Right atrium auricular region (tissue), 2 donors: Measurements from ENCODE around the gene RTN4RL2. TPM values are rescaled to one million over a fixed set of nuclear protein-coding genes. Genes with fewer than 3 reads are reported as not detected.

Source experiments
- DNase-seq: peaks from one replicate; pipeline ENCODE4 v3.0.0-alpha.2; 2019; ENCODE audit warnings: low spot score
- H3K27ac ChIP-seq, 2 donors: fragments of 200-600 bp; sonication (generic); 1 replicate in 1 of 2; 2 replicates in 1 of 2; pipeline ENCODE4 v1.5.1; 2016 to 2019
- H3K27me3 ChIP-seq, 2 donors: fragments of 200-600 bp; sonication (generic); one replicate each; pipeline versions ENCODE4 v1.5.1 to v1.6.0; 2017 to 2019
- H3K36me3 ChIP-seq: fragments of 200-600 bp; sonication (generic); one replicate; pipeline ENCODE4 v1.5.1; 2016
- H3K4me1 ChIP-seq, 2 donors: fragments of 200-600 bp; sonication (generic); one replicate each; pipeline versions ENCODE4 v1.5.1 to v1.6.0; 2017 to 2019
- H3K4me3 ChIP-seq, 2 donors: fragments of 200-600 bp; sonication (generic); 1 replicate in 1 of 2; 2 replicates in 1 of 2; pipeline ENCODE4 v1.5.1; 2017 to 2019; ENCODE audit warnings: mild to moderate bottlenecking in 1 of 2, moderate library complexity in 1 of 2
- H3K9me3 ChIP-seq, 2 donors: fragments of 200-600 bp; sonication (generic); one replicate each; pipeline ENCODE4 v1.5.1; 2019
- total RNA-seq, 2 donors: library from RNA; depleted of rRNA; stranded (reverse); fragments of >200 nt; gene quantifications; one replicate each; pipeline ENCODE4 v1.1.0, GENCODE V29; 2016
- TF ChIP-seq, protein P1 (sequence below), 2 donors: fragments of 200-600 bp; sonication (generic); IDR thresholded peaks; one replicate each; pipeline ENCODE4 v1.5.1; 2019; ENCODE audit warnings: antibody characterized with exemption in 2 of 2

Gene RTN4RL2
- total RNA-seq, 2 donors from 2014 or later = 0.94 to 1.3 TPM

DNA sequence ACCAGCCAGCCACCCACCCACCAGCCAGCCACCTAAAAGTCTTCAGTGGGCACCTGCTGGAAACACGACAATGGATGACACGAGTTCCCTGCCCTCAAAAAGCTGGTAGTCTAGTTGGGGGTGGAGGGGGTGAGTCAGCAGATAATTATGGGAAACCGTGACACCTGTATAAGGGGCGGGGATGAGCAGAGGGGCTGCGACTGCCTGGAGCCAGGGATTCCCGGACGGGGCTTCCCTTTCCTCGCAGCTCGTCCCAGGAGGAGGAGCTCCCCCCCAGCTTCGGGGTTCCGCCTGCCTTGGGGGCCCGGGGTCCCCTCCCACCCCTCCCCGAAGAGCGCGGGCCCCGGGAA lies 2.3 kb upstream of the RTN4RL2 start:
- peak overlapping the region; percentile 34 to 46 for H3K4me3 ChIP-seq
- peaks cover 0 to 41% of the 10 kb centered on the region in 2 donors for H3K4me1 ChIP-seq
- peaks cover 12% of the 10 kb centered on the region in 2 donors for H3K27me3 ChIP-seq
- TF ChIP-seq, protein P1, sequence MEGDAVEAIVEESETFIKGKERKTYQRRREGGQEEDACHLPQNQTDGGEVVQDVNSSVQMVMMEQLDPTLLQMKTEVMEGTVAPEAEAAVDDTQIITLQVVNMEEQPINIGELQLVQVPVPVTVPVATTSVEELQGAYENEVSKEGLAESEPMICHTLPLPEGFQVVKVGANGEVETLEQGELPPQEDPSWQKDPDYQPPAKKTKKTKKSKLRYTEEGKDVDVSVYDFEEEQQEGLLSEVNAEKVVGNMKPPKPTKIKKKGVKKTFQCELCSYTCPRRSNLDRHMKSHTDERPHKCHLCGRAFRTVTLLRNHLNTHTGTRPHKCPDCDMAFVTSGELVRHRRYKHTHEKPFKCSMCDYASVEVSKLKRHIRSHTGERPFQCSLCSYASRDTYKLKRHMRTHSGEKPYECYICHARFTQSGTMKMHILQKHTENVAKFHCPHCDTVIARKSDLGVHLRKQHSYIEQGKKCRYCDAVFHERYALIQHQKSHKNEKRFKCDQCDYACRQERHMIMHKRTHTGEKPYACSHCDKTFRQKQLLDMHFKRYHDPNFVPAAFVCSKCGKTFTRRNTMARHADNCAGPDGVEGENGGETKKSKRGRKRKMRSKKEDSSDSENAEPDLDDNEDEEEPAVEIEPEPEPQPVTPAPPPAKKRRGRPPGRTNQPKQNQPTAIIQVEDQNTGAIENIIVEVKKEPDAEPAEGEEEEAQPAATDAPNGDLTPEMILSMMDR (IDR thresholded peaks at IDR 0.05) = no peak
- H3K36me3 ChIP-seq = no peaks in the 10 kb centered on the region
- no peaks in the 10 kb centered on the region for H3K9me3 ChIP-seq
- no peak for DNase-seq
- peak overlapping the region in 1 of 2 donors; percentile 17 for H3K27ac ChIP-seq

DNA sequence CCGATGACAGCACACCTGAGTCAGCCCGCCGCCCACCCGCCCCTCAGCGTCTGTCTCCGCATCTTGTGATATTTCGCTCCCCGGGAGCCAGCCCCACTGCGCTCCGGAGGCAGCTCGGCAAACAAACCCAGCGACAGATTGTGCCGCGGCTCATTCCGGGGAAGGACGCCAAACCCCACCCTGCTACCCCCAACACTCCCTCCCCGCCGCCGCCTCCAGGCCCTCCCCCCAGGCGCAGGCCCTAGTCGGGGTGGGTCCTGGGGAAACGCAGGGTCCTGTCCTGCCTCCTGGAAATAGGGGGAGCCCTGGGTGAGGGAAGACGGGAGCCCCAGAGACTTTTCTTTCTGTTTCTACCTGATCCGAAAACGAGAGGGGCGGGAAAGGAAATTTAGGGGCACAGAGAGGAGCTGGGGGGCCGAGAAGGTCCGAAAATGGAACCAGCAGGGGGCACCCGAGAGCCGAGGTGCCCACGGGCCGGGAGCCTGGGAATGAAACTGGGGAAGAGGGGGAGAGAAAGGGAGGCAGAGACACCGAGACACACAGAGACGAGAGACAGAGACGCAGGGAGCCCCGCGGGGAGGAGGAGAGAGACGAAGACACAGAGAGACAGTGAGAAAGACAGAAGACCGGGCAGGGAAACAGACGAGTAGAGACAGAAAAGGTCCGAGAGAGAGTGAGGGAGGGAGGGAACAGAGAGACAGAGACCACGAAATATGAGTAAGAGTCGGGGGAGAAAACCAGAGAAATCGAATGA lies 1.7 kb upstream of the RTN4RL2 start:
- H3K4me1 ChIP-seq = peaks cover 0 to 41% of the 10 kb centered on the region in 2 donors
- no peaks in the 10 kb centered on the region for H3K36me3 ChIP-seq
- peak overlapping the region in 1 of 2 donors; percentile 17 for H3K27ac ChIP-seq
- H3K27me3 ChIP-seq = peaks cover 12% of the 10 kb centered on the region in 2 donors
- H3K9me3 ChIP-seq = no peaks in the 10 kb centered on the region
- TF ChIP-seq, protein P1 (IDR thresholded peaks at IDR 0.05) = peak; percentile 86
- H3K4me3 ChIP-seq = peak overlapping the region; percentile 34 to 46
- DNase-seq = no peak

DNA sequence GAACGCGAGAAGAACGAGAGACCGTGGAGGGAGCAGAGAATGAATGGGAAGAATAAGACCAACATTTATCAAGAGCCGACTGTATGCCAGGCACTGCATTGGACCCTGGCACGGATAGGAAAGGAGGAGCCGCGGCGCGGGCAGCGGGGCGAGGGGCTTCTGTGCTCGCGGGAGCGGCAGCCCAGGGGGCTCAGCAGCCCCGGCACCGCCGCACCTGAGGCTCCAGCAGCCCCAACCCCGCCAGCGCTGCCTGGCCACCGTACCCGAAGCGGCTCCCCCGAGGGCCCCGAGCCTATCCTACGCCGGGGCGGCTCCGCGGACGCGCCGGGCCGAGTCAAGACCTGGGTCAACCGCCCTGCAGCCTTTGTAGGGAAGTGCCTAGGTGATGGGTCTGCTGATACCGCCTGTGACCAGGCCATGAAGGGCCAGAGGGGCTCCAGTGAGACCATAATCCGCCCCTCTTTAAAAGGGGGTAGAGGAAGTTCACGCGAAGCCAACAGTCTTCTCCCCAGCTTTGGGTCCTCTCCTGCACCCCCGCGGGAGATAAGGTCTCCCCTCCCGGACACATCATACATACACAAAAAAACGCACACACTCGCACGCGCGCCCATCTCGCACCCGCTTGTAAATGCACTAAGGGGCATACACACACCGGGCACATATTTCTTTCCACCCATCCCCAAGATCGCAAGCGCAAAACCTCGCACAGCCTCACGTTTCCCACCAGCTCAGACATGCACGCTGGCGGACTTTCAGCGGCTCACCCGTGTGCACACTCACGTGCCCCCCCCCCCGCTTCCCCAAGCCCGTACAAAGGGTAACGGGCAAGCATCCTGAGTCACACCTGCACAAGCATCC lies 935 bp upstream of the RTN4RL2 start:
- no peak for DNase-seq
- no peaks in the 10 kb centered on the region for H3K9me3 ChIP-seq

DNA sequence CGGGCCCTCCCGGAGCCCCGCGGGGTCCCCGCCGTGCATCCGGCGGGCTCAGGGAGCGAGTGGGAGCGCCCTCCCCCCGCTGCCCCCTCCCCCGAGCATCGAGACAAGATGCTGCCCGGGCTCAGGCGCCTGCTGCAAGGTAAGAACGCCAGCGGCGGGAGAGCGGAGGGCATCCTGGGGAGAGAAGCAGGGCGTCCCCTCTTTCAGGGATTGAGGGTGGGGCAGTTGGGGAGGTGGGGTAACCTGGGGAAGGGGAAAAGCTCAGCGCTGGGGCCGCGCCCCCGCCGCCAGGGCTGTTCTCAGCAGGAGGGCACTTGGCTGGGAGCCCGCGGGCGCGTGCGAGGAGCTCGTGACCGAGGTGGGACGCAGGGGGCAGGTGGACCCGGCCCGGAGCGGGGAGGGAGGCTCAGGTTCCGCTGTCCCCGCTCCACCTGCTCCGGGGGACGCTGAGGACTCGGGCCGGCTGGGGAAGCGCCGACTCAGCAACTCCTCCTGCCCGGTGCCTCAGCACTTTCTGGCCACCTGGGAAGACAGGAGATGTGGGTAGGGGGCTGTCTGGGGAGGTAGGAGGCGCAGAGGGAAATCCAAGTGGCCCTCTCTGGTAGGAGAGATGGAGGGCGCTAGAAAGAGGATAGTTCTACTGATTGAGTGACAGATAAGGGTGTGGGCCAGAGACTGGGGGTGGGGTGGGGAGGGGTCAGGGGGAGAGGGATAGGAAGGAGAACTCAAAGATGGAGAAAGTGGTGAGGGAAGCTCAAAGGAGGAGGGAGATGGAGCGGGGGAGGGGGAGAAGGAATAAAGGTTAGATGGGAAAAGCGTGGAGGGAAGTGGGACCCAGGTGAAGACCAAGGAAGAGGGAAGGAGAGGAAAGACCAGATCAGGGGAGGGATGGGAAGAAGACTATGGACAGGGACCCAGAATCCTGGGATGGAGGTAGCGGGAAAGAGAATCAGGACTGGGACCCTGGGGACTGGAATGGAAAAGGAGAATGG lies 726 bp downstream of the RTN4RL2 start:
- TF ChIP-seq, protein P1 (IDR thresholded peaks at IDR 0.05) = no peak
- Histone ChIP-seq H3K36me3 (no peaks in the 10 kb centered on the region), H3K27me3 (peaks cover 12% of the 10 kb centered on the region in 2 donors), H3K4me1 (peaks cover 0 to 41% of the 10 kb centered on the region in 2 donors), H3K9me3 (no peaks in the 10 kb centered on the region), H3K27ac (no peak overlapping the region), H3K4me3 (peak overlapping the region; percentile 27 to 46)
- no peak for DNase-seq

More for the DNA sequence above, 935 bp upstream of the RTN4RL2 start:
- TF ChIP-seq, protein P1 (IDR thresholded peaks at IDR 0.05) = no peak
- peaks cover 12% of the 10 kb centered on the region in 2 donors for H3K27me3 ChIP-seq
- H3K4me1 ChIP-seq = peaks cover 0 to 41% of the 10 kb centered on the region in 2 donors
- H3K4me3 ChIP-seq = peak overlapping the region; percentile 34 to 46
- no peak overlapping the region for H3K27ac ChIP-seq
- H3K36me3 ChIP-seq = no peaks in the 10 kb centered on the region

DNA sequence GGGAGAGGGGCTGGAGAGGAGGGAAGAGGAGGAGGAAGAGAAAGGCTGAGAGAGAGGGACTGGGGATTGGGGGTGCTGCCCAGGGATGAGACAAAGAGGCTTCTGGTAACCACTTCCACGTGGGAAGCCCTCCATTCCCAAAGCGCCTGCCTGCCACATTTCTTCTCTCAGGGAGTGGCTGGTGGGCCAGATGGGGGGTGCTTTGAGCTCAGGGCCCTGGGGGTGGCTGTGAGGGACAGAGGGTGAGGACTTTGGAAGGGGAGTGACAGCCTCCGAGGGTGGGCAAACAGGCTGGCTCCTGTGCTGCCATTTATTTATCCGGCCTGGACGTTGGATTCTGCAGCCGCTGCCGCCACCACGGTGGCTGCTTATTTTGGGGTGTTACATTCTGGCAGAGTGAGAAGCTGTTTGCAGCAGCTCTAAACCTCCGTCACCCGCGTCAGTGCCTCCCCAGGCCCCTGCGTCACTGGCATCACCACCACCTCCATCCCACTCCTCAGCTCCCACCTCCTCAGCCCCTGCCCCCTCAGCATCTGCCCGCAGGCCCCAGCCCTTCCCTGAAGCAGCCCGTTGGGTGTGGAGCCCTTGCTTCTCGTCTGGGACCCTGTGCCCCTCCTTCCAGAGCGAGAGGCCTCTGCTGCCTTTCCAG lies 1.6 kb downstream of the RTN4RL2 start:
- Histone ChIP-seq H3K36me3 (no peaks in the 10 kb centered on the region), H3K4me3 (no peak overlapping the region), H3K27ac (no peak overlapping the region), H3K27me3 (peaks cover 12% of the 10 kb centered on the region in 2 donors), H3K9me3 (no peaks in the 10 kb centered on the region), H3K4me1 (peaks cover 0 to 40% of the 10 kb centered on the region in 2 donors)
- DNase-seq = no peak
- TF ChIP-seq, protein P1 (IDR thresholded peaks at IDR 0.05) = no peak
